Neural cell (in vitro differentiated cells): ENCODE results near the gene GOLGA7B. TPM values are rescaled to one million over a fixed set of nuclear protein-coding genes. Genes with fewer than 3 reads are reported as not detected.

ENCODE experiments used
- H2AFZ ChIP-seq: fragments of 200-600, 300-800 bp; sonication (generic), shearing (Covaris generic); 2 replicates; pipeline ENCODE4 v1.6.0; 2014; ENCODE audit warnings: low read depth, mild to moderate bottlenecking, antibody characterized with exemption, low read length, moderate library complexity
- H3F3A ChIP-seq: fragments of 200-600 bp; shearing (Covaris generic); 2 replicates; pipeline ENCODE4 v1.6.1; 2016; ENCODE audit warnings: mild to moderate bottlenecking, moderate library complexity, mixed read lengths, antibody characterized with exemption, low read length; ENCODE audit not compliant: insufficient read depth, poor library complexity, severe bottlenecking
- H3K27ac ChIP-seq: fragments of 200-600, 300-800 bp; sonication (generic), shearing (Covaris generic); 2 replicates; pipeline ENCODE4 v1.5.1; 2014; ENCODE audit warnings: mild to moderate bottlenecking, low read length, moderate library complexity
- H3K27me3 ChIP-seq: fragments of 300-800, 200-600 bp; sonication (generic), shearing (Covaris generic); 2 replicates; pipeline ENCODE4 v1.6.0; 2014; ENCODE audit warnings: mild to moderate bottlenecking, low read depth, low read length, moderate library complexity; ENCODE audit not compliant: insufficient read depth
- H3K36me3 ChIP-seq: fragments of 300-800, 200-600 bp; sonication (generic), shearing (Covaris generic); 2 replicates; pipeline ENCODE4 v1.5.1; 2014; ENCODE audit warnings: mild to moderate bottlenecking, antibody characterized with exemption, low read length, moderate library complexity; ENCODE audit not compliant: insufficient read depth
- H3K4me2 ChIP-seq: fragments of 300-800, 200-600 bp; sonication (generic), shearing (Covaris generic); 2 replicates; pipeline ENCODE4 v1.6.0; 2014; ENCODE audit warnings: mild to moderate bottlenecking, low read length
- H3K4me3 ChIP-seq: fragments of 300-800, 200-600 bp; sonication (generic), shearing (Covaris generic); 2 replicates; pipeline ENCODE4 v1.5.1; 2014; ENCODE audit warnings: mild to moderate bottlenecking, low read length, moderate library complexity
- H3K79me2 ChIP-seq: fragments of 200-600 bp; shearing (Covaris generic); replicated peaks from 2 replicates; pipeline ENCODE4 v1.6.0; 2014; ENCODE audit warnings: mild to moderate bottlenecking, low read length, moderate library complexity; ENCODE audit not compliant: insufficient read depth
- H3K9ac ChIP-seq: fragments of 300-800, 200-600 bp; sonication (generic), shearing (Covaris generic); 2 replicates; pipeline ENCODE4 v1.6.1; 2016; ENCODE audit warnings: mild to moderate bottlenecking, low read length, mixed read lengths
- H3K9me2 ChIP-seq: fragments of 200-600 bp; shearing (Covaris generic); 2 replicates; pipeline ENCODE4 v1.6.1; 2016; ENCODE audit warnings: mild to moderate bottlenecking, low read length, mixed read lengths; ENCODE audit not compliant: insufficient read depth
- H3K9me3 ChIP-seq: fragments of 200-600, 300-800 bp; sonication (generic), shearing (Covaris generic); 2 replicates; pipeline ENCODE4 v1.6.1; 2016; ENCODE audit warnings: mild to moderate bottlenecking, mixed run types, low read length, moderate library complexity, mixed read lengths
- H4K20me1 ChIP-seq: fragments of 200-600 bp; shearing (Covaris generic); 2 replicates; pipeline ENCODE4 v1.6.1; 2016; ENCODE audit warnings: mild to moderate bottlenecking, mixed run types; ENCODE audit not compliant: insufficient read depth
- EP300 ChIP-seq: fragments of 450-650 bp; conservative IDR thresholded peaks from 2 replicates; pipeline ENCODE4 v1.6.1; 2014; ENCODE audit warnings: antibody characterized with exemption, mild to moderate bottlenecking, moderate library complexity; ENCODE audit not compliant: poor library complexity, severe bottlenecking
- EZH2 ChIP-seq: fragments of 200-600, 300-800 bp; shearing (Covaris generic), sonication (generic); IDR thresholded peaks from 2 replicates; pipeline ENCODE4 v1.6.1; 2014; ENCODE audit warnings: antibody characterized with exemption, low read length, borderline replicate concordance, mild to moderate bottlenecking; ENCODE audit not compliant: insufficient read depth, poor library complexity, severe bottlenecking
- MXI1 ChIP-seq: fragments of 450-650 bp; conservative IDR thresholded peaks from 2 replicates; pipeline ENCODE4 v1.6.1; 2014; ENCODE audit warnings: antibody characterized with exemption, mild to moderate bottlenecking; ENCODE audit not compliant: poor library complexity, severe bottlenecking
- POLR2AphosphoS5 ChIP-seq: IDR thresholded peaks from 2 replicates; pipeline ENCODE4 v1.6.1; 2012
- RAD21 ChIP-seq: fragments of 450-650 bp; conservative IDR thresholded peaks from 2 replicates; pipeline ENCODE4 v1.6.1; 2014; ENCODE audit warnings: antibody characterized with exemption, mild to moderate bottlenecking, moderate library complexity
- SMC3 ChIP-seq: fragments of 450-650 bp; conservative IDR thresholded peaks from 2 replicates; pipeline ENCODE4 v1.6.1; 2014; ENCODE audit warnings: antibody characterized with exemption, mild to moderate bottlenecking, moderate library complexity; ENCODE audit not compliant: poor library complexity
- TAF1 ChIP-seq: IDR thresholded peaks from 2 replicates; pipeline ENCODE4 v1.6.1; 2012; ENCODE audit warnings: low read depth
- polyA plus RNA-seq: library from polyadenylated mRNA; depleted of rRNA; stranded (reverse); fragments of >200 nt; gene quantifications from 2 replicates; pipeline ENCODE4 v1.2.3, GENCODE V29; 2014
- TF ChIP-seq, protein P1 (sequence below): fragments of 450-650 bp; IDR thresholded peaks from 2 replicates; pipeline ENCODE4 v1.5.1; 2014; ENCODE audit warnings: antibody characterized with exemption, mild to moderate bottlenecking, moderate library complexity; ENCODE audit not compliant: poor library complexity, severe bottlenecking
- TF ChIP-seq, protein P2 (sequence below): IDR thresholded peaks from 2 replicates; pipeline ENCODE4 v1.6.1; 2012; ENCODE audit warnings: borderline replicate concordance

GOLGA7B gene
- polyA plus RNA-seq, 1 donor from 2014 or later, result 30.4 TPM

DNA sequence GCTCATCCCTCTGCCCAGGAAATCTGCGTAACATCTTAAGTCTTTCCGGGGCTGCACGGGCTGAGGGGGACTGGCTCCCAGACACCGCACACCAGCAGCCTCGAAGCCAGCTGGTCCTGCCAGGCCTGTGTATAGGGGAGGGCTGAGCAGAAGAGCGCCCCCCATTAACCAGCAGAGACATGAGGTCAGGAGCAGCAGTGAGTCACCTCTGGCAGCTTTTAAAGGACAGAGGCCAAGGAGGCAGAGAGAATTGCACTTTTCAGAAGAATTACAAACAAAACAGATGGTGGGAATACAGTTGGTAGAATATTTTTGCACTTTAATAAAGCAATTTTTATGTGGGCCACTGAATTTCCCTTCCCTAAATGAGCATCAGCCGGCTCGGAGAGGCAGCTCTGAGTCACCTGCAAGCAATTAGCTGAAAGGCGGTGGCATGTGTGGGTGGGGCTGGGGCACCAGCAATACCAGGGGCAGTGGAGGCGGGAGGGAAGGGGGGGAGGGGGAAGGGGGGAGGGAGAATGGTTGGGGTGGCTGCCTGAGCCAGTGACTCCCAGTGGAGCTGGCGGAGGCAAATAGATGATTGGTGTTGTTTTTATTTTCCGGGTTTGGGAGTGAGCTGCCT is 39.1 kb downstream of the GOLGA7B start:
- Histone ChIP-seq H4K20me1 (no peaks in the 10 kb centered on the region), H2AFZ (no peak overlapping the region), H3F3A (no peaks in the 10 kb centered on the region), H3K9me2 (no peaks in the 10 kb centered on the region), H3K27me3 (no peaks in the 10 kb centered on the region), H3K9me3 (no peaks in the 10 kb centered on the region), H3K79me2 (no peaks in the 10 kb centered on the region), H3K27ac (no peak overlapping the region), H3K4me2 (no peak overlapping the region), H3K36me3 (no peaks in the 10 kb centered on the region), H3K9ac (no peak overlapping the region), H3K4me3 (no peak overlapping the region)
- TF ChIP-seq SMC3, result no peak
- TF ChIP-seq RAD21, result no peak
- TF ChIP-seq MXI1, result no peak
- TF ChIP-seq POLR2AphosphoS5, result no peak
- no peak for TF ChIP-seq TAF1
- no peak for TF ChIP-seq EP300
- no peak for TF ChIP-seq EZH2
- TF ChIP-seq, protein P1, sequence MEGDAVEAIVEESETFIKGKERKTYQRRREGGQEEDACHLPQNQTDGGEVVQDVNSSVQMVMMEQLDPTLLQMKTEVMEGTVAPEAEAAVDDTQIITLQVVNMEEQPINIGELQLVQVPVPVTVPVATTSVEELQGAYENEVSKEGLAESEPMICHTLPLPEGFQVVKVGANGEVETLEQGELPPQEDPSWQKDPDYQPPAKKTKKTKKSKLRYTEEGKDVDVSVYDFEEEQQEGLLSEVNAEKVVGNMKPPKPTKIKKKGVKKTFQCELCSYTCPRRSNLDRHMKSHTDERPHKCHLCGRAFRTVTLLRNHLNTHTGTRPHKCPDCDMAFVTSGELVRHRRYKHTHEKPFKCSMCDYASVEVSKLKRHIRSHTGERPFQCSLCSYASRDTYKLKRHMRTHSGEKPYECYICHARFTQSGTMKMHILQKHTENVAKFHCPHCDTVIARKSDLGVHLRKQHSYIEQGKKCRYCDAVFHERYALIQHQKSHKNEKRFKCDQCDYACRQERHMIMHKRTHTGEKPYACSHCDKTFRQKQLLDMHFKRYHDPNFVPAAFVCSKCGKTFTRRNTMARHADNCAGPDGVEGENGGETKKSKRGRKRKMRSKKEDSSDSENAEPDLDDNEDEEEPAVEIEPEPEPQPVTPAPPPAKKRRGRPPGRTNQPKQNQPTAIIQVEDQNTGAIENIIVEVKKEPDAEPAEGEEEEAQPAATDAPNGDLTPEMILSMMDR, result no peak
- TF ChIP-seq, protein P2, sequence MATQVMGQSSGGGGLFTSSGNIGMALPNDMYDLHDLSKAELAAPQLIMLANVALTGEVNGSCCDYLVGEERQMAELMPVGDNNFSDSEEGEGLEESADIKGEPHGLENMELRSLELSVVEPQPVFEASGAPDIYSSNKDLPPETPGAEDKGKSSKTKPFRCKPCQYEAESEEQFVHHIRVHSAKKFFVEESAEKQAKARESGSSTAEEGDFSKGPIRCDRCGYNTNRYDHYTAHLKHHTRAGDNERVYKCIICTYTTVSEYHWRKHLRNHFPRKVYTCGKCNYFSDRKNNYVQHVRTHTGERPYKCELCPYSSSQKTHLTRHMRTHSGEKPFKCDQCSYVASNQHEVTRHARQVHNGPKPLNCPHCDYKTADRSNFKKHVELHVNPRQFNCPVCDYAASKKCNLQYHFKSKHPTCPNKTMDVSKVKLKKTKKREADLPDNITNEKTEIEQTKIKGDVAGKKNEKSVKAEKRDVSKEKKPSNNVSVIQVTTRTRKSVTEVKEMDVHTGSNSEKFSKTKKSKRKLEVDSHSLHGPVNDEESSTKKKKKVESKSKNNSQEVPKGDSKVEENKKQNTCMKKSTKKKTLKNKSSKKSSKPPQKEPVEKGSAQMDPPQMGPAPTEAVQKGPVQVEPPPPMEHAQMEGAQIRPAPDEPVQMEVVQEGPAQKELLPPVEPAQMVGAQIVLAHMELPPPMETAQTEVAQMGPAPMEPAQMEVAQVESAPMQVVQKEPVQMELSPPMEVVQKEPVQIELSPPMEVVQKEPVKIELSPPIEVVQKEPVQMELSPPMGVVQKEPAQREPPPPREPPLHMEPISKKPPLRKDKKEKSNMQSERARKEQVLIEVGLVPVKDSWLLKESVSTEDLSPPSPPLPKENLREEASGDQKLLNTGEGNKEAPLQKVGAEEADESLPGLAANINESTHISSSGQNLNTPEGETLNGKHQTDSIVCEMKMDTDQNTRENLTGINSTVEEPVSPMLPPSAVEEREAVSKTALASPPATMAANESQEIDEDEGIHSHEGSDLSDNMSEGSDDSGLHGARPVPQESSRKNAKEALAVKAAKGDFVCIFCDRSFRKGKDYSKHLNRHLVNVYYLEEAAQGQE, result no peak

DNA sequence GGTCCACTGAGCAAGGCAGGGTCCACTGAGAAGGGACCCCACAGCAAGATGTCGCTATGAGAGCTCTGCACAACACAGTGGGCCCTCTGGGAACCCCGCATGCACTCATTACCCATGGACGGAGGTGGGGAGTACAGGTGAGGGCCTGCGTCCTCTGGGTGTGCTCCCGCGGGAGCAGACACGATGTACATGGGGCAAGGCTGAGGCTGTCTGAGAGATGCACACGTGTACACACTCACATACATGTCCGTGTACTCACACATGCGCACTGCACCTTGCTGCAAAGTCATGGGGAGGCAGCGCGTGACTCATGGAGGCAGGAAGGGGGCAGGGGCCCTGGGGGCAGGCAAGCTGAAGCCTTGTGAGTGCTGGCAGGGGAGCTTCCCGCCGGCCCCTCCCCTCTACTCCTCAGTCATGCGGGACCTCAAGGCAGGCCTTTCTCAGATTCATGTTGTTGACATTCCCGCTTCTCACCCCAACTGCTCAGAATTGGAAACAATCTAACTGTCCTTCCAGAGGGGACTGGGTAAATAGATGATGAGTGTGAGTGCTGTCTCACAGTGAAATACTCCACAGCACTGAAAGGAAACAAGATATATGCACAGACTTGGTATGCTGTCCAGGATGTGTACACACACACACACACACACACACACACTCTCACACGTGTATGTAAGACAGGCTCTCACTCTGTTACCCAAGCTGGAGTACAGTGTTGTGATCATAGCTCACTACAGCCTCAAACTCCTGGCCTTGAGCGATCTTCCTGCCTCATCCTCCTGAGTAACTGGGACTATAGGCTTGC is 40.0 kb downstream of the GOLGA7B start:
- no peaks in the 10 kb centered on the region for H3K36me3 ChIP-seq
- H4K20me1 ChIP-seq, result no peaks in the 10 kb centered on the region
- H3K9me2 ChIP-seq, result no peaks in the 10 kb centered on the region
- H3K79me2 ChIP-seq, result no peaks in the 10 kb centered on the region
- no peak overlapping the region for H3K4me2 ChIP-seq
- H2AFZ ChIP-seq, result no peak overlapping the region
- H3F3A ChIP-seq, result no peaks in the 10 kb centered on the region
- H3K9ac ChIP-seq, result no peak overlapping the region
- no peaks in the 10 kb centered on the region for H3K9me3 ChIP-seq
- H3K4me3 ChIP-seq, result no peak overlapping the region
- no peak overlapping the region for H3K27ac ChIP-seq
- no peaks in the 10 kb centered on the region for H3K27me3 ChIP-seq
- TF ChIP-seq SMC3, result no peak
- TF ChIP-seq RAD21, result no peak
- TF ChIP-seq, protein P1, result no peak
- TF ChIP-seq EZH2, result no peak
- TF ChIP-seq TAF1, result no peak
- no peak for TF ChIP-seq POLR2AphosphoS5
- TF ChIP-seq, protein P2, result no peak
- no peak for TF ChIP-seq MXI1
- TF ChIP-seq EP300, result no peak
